Measurements from ENCODE around the gene COL19A1. TPM values are rescaled to one million over a fixed set of nuclear protein-coding genes. Genes with fewer than 3 reads are reported as not detected.
"Not testable (repeated sequence)": the region's sequence is repeated elsewhere in the genome, so short reads cannot be mapped to it uniquely, and the experiment has no call there.

COL19A1 gene
- total RNA-seq, 1 donor from 2014 or later, result 0.14 TPM

GRCh38 chr6:69865126-69865525 lies 1.2 kb upstream of the COL19A1 start:
- intact Hi-C loops (cut with micrococcal nuclease), result loop anchor here (5.0 to 10.0 kb wide), 2 partner anchors 280 to 547 kb away; partner anchors contain the start of gene FAM135A

GRCh38 chr6:69866770-69867638 lies 648 bp downstream of the COL19A1 start:
- intact Hi-C loops (cut with micrococcal nuclease), result loop anchor here (1.0 to 10.0 kb wide), 6 partner anchors 32 to 545 kb away; partner anchors contain the start of gene FAM135A

GRCh38 chr6:69867639-69867976 lies 1.3 kb downstream of the COL19A1 start:
- intact Hi-C loops (cut with micrococcal nuclease), result loop anchor here (1.0 to 10.0 kb wide), 6 partner anchors 33 to 545 kb away; partner anchors contain the start of gene FAM135A

- intact Hi-C loops (cut with micrococcal nuclease), result loop anchor here (5.0 to 10.0 kb wide), 2 partner anchors 284 to 544 kb away; partner anchors contain the start of gene FAM135A
These were observed 2.0 kb downstream of the COL19A1 start for GRCh38 chr6:69868252-69868804.

- intact Hi-C loops (cut with micrococcal nuclease), result loop anchor here (5.0 to 10.0 kb wide), 2 partner anchors 284 to 543 kb away; partner anchors contain the start of gene FAM135A
These were observed 2.6 kb downstream of the COL19A1 start for GRCh38 chr6:69868961-69869360.

- intact Hi-C loops (cut with micrococcal nuclease), result no loop called here
These were observed 4.8 kb downstream of the COL19A1 start for GRCh38 chr6:69871107-69871506.

GRCh38 chr6:69873291-69873690 lies 6.9 kb downstream of the COL19A1 start:
- intact Hi-C loops (cut with micrococcal nuclease), result no loop called here

GRCh38 chr6:69875715-69876114 lies 9.4 kb downstream of the COL19A1 start:
- intact Hi-C loops (cut with micrococcal nuclease), result no loop called here

- intact Hi-C loops (cut with micrococcal nuclease), result no loop called here
These were observed 12.4 kb downstream of the COL19A1 start for GRCh38 chr6:69878795-69879194.

GRCh38 chr6:69880601-69881000 lies 14.2 kb downstream of the COL19A1 start:
- intact Hi-C loops (cut with micrococcal nuclease), result no loop called here

- intact Hi-C loops (cut with micrococcal nuclease), result no loop called here
These were observed 15.2 kb downstream of the COL19A1 start for GRCh38 chr6:69881322-69882151.

- intact Hi-C loops (cut with micrococcal nuclease), result no loop called here
These were observed 17.2 kb downstream of the COL19A1 start for GRCh38 chr6:69883551-69883950.

GRCh38 chr6:69884231-69884630 lies 17.9 kb downstream of the COL19A1 start:
- intact Hi-C loops (cut with micrococcal nuclease), result no loop called here

GRCh38 chr6:69887026-69887425 lies 20.7 kb downstream of the COL19A1 start:
- intact Hi-C loops (cut with micrococcal nuclease), result no loop called here

GRCh38 chr6:69887714-69888345 lies 21.5 kb downstream of the COL19A1 start:
- intact Hi-C loops (cut with micrococcal nuclease), result no loop called here

- intact Hi-C loops (cut with micrococcal nuclease), result no loop called here
These were observed 22.3 kb downstream of the COL19A1 start for GRCh38 chr6:69888482-69889233.

GRCh38 chr6:69889234-69889974 lies 23.0 kb downstream of the COL19A1 start:
- intact Hi-C loops (cut with micrococcal nuclease), result not testable (repeated sequence)

GRCh38 chr6:69892561-69892960 lies 26.2 kb downstream of the COL19A1 start:
- intact Hi-C loops (cut with micrococcal nuclease), result not testable (repeated sequence)

GRCh38 chr6:69893266-69893665 lies 26.9 kb downstream of the COL19A1 start:
- intact Hi-C loops (cut with micrococcal nuclease), result not testable (repeated sequence)

Measured in T-helper 2 cell treated with Interferon-gamma antibody and Interleukin-4, amounts not matched to agents 100 ng/mL and 5 ng/mL, for 36 hours (primary cell).